ENCODE data around the gene KDM4C. TPM values are rescaled to one million over a fixed set of nuclear protein-coding genes. Genes with fewer than 3 reads are reported as not detected.

KDM4C gene
- total and polyA plus RNA-seq, 7 donors: 16.4 to 33.5 (median 28.8) TPM

GRCh38 chr9:6779417-6780241, 21.9 kb downstream of the KDM4C start:
- intact Hi-C loops (cut with DNase I): no loop called here
- peak; percentile 8 for DNase-seq
- peaks cover 0 to 19% (median 16%) of the 10 kb centered on the region in 4 donors for H3K4me1 ChIP-seq

GRCh38 chr9:6780690-6781089, 22.9 kb downstream of the KDM4C start:
- Histone ChIP-seq H3K4me3 (no peak overlapping the region), H3K4me1 (peaks cover 0 to 24% (median 18%) of the 10 kb centered on the region in 4 donors), H3K9me3 (no peaks in the 10 kb centered on the region), H3K27ac (no peak overlapping the region), H3K27me3 (no peaks in the 10 kb centered on the region), H3K36me3 (no peaks in the 10 kb centered on the region)
- intact Hi-C loops (cut with DNase I): no loop called here
- WGBS, 2 donors: 81 to 83% methylated on average over 4 of the region's 4 CpGs
- TF ChIP-seq EP300 (IDR thresholded peaks at IDR 0.05) (no peak), POLR2AphosphoS5 (IDR thresholded peaks at IDR 0.05) (no peak), POLR2A (IDR thresholded peaks at IDR 0.05) (no peak)
- TF ChIP-seq, protein P1, sequence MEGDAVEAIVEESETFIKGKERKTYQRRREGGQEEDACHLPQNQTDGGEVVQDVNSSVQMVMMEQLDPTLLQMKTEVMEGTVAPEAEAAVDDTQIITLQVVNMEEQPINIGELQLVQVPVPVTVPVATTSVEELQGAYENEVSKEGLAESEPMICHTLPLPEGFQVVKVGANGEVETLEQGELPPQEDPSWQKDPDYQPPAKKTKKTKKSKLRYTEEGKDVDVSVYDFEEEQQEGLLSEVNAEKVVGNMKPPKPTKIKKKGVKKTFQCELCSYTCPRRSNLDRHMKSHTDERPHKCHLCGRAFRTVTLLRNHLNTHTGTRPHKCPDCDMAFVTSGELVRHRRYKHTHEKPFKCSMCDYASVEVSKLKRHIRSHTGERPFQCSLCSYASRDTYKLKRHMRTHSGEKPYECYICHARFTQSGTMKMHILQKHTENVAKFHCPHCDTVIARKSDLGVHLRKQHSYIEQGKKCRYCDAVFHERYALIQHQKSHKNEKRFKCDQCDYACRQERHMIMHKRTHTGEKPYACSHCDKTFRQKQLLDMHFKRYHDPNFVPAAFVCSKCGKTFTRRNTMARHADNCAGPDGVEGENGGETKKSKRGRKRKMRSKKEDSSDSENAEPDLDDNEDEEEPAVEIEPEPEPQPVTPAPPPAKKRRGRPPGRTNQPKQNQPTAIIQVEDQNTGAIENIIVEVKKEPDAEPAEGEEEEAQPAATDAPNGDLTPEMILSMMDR (IDR thresholded peaks at IDR 0.05): no peak
- DNase-seq: no peak

More at GRCh38 chr9:6779417-6780241, 21.9 kb downstream of the KDM4C start:
- WGBS, 2 donors: 31 to 50% methylated on average over 3 of the region's 3 CpGs
- Histone ChIP-seq H3K36me3 (no peaks in the 10 kb centered on the region), H3K27me3 (no peaks in the 10 kb centered on the region), H3K4me3 (no peak overlapping the region), H3K27ac (no peak overlapping the region), H3K9me3 (no peaks in the 10 kb centered on the region)
- no peak for TF ChIP-seq EP300 (IDR thresholded peaks at IDR 0.05)
- no peak for TF ChIP-seq POLR2A (IDR thresholded peaks at IDR 0.05)
- TF ChIP-seq, protein P1 (IDR thresholded peaks at IDR 0.05): no peak

GRCh38 chr9:6781476-6781875, 23.7 kb downstream of the KDM4C start:
- Histone ChIP-seq H3K27me3 (no peaks in the 10 kb centered on the region), H3K27ac (no peak overlapping the region), H3K9me3 (no peaks in the 10 kb centered on the region), H3K36me3 (no peaks in the 10 kb centered on the region), H3K4me3 (no peak overlapping the region), H3K4me1 (peaks cover 0 to 24% (median 18%) of the 10 kb centered on the region in 4 donors)
- TF ChIP-seq EP300 (IDR thresholded peaks at IDR 0.05): no peak
- intact Hi-C loops (cut with DNase I): no loop called here
- 12 to 64% methylated on average over 2 of the region's 2 CpGs for WGBS, 2 donors
- DNase-seq: no peak

GRCh38 chr9:6782345-6782744, 24.6 kb downstream of the KDM4C start:
- peak; percentile 1 for DNase-seq
- H3K27me3 ChIP-seq: no peaks in the 10 kb centered on the region
- 94 to 97% methylated on average over 6 of the region's 6 CpGs for WGBS, 2 donors
- TF ChIP-seq POLR2A (IDR thresholded peaks at IDR 0.05) (no peak), EP300 (IDR thresholded peaks at IDR 0.05) (no peak), POLR2AphosphoS5 (IDR thresholded peaks at IDR 0.05) (no peak)
- TF ChIP-seq, protein P1 (IDR thresholded peaks at IDR 0.05): no peak
- intact Hi-C loops (cut with DNase I): no loop called here
- no peak overlapping the region for H3K27ac ChIP-seq
- peaks cover 0 to 27% (median 19%) of the 10 kb centered on the region in 4 donors for H3K4me1 ChIP-seq
- H3K4me3 ChIP-seq: no peak overlapping the region
- no peaks in the 10 kb centered on the region for H3K9me3 ChIP-seq
- H3K36me3 ChIP-seq: no peaks in the 10 kb centered on the region

GRCh38 chr9:6782981-6783380, 25.2 kb downstream of the KDM4C start:
- intact Hi-C loops (cut with DNase I): no loop called here
- Histone ChIP-seq H3K27me3 (no peaks in the 10 kb centered on the region), H3K4me3 (no peak overlapping the region), H3K9me3 (no peaks in the 10 kb centered on the region), H3K27ac (no peak overlapping the region), H3K4me1 (peaks cover 0 to 33% (median 26%) of the 10 kb centered on the region in 4 donors), H3K36me3 (no peaks in the 10 kb centered on the region)
- WGBS, 2 donors: 54 to 62% methylated on average over 3 of the region's 3 CpGs
- TF ChIP-seq POLR2AphosphoS5 (IDR thresholded peaks at IDR 0.05) (no peak), POLR2A (IDR thresholded peaks at IDR 0.05) (no peak), EP300 (IDR thresholded peaks at IDR 0.05) (no peak)
- TF ChIP-seq, protein P1 (IDR thresholded peaks at IDR 0.05): no peak
- peak; percentile 7 for DNase-seq

Data from sigmoid colon (tissue), 7 donors.